ENCODE data around the gene SH3TC1.

SH3TC1 gene

GRCh38 chr4:8181844-8182243 is 17.2 kb upstream of the SH3TC1 start:
- DNase-seq (ENCODE audit: low spot score) = no peak

GRCh38 chr4:8182294-8182693 is 16.8 kb upstream of the SH3TC1 start:
- no peak for DNase-seq (ENCODE audit: low spot score)

GRCh38 chr4:8182858-8183725 is 16.0 kb upstream of the SH3TC1 start:
- DNase-seq (ENCODE audit: low spot score) = peak; percentile 61

- DNase-seq (ENCODE audit: low spot score) = no peak
These were observed 15.0 kb upstream of the SH3TC1 start for GRCh38 chr4:8184061-8184460.

GRCh38 chr4:8185295-8185694 is 13.8 kb upstream of the SH3TC1 start:
- no peak for DNase-seq (ENCODE audit: low spot score)

GRCh38 chr4:8185930-8186329 is 13.2 kb upstream of the SH3TC1 start:
- no peak for DNase-seq (ENCODE audit: low spot score)

- no peak for DNase-seq (ENCODE audit: low spot score)
These were observed 11.0 kb upstream of the SH3TC1 start for GRCh38 chr4:8188085-8188484.

- DNase-seq (ENCODE audit: low spot score) = no peak
These were observed 10.1 kb upstream of the SH3TC1 start for GRCh38 chr4:8188743-8189550.

GRCh38 chr4:8189551-8190466 is 9.3 kb upstream of the SH3TC1 start:
- DNase-seq (ENCODE audit: low spot score) = no peak

- DNase-seq (ENCODE audit: low spot score) = peak; percentile 16
These were observed 7.8 kb upstream of the SH3TC1 start for GRCh38 chr4:8191136-8191747.

- DNase-seq (ENCODE audit: low spot score) = no peak
These were observed 6.0 kb upstream of the SH3TC1 start for GRCh38 chr4:8192748-8193738.

- no peak for DNase-seq (ENCODE audit: low spot score)
These were observed 4.5 kb upstream of the SH3TC1 start for GRCh38 chr4:8194306-8195242.

- DNase-seq (ENCODE audit: low spot score) = no peak
These were observed 3.7 kb upstream of the SH3TC1 start for GRCh38 chr4:8195431-8195830.

GRCh38 chr4:8195841-8196458 is 3.1 kb upstream of the SH3TC1 start:
- no peak for DNase-seq (ENCODE audit: low spot score)

- DNase-seq (ENCODE audit: low spot score) = no peak
These were observed 1.6 kb upstream of the SH3TC1 start for GRCh38 chr4:8197521-8197920.

- no peak for DNase-seq (ENCODE audit: low spot score)
These were observed 734 bp upstream of the SH3TC1 start for GRCh38 chr4:8198206-8198905.

- no peak for DNase-seq (ENCODE audit: low spot score)
These were observed 658 bp downstream of the SH3TC1 start for GRCh38 chr4:8199594-8200301.
